CD4-positive, alpha-beta T cell (primary cell): Measurements from ENCODE around the gene ZNF846. TPM values are rescaled to one million over a fixed set of nuclear protein-coding genes. Genes with fewer than 3 reads are reported as not detected.
"Not testable (repeated sequence)": the region's sequence is repeated elsewhere in the genome, so short reads cannot be mapped to it uniquely, and the experiment has no call there.

Experiments used
- ATAC-seq: fragments of 200-7000 bp; cut with Tn5 transposase; one replicate; pipeline ENCODE4 v1.10.0; 2022; ENCODE audit warnings: mild to moderate bottlenecking; ENCODE audit not compliant: poor library complexity
- CTCF ChIA-PET: fragments of 350-600 bp; sonication (Branson Sonifier 250); formaldehyde crosslinking; loops from one replicate; lab custom pipeline; 2021; ENCODE audit warnings: antibody characterized with exemption, inconsistent platforms; lab: Charles Lee
- POLR2A ChIA-PET: fragments of 350-600 bp; sonication (Branson Sonifier 250); formaldehyde crosslinking; loops from one replicate; lab custom pipeline; 2021; ENCODE audit warnings: antibody characterized with exemption, inconsistent platforms; lab: Charles Lee
- DNase-seq, 14 experiments: peaks; one replicate each; pipeline ENCODE4 v3.0.0-alpha.2; 2013 to 2020; ENCODE audit warnings: mixed read lengths in 2 of 14
- H3K27ac ChIP-seq, 2 donors: one replicate each; pipeline versions ENCODE4 v1.5.1 to v1.7.0; 2013; ENCODE audit warnings: low read length in 2 of 2, low read depth in 1 of 2, mild to moderate bottlenecking in 1 of 2
- H3K27me3 ChIP-seq, 2 experiments: 1 replicate in 1 of 2; 2 replicates in 1 of 2; pipeline versions ENCODE4 v1.6.1 to v1.7.0; 2013; ENCODE audit warnings: low read length in 2 of 2, control low read depth in 1 of 2, mild to moderate bottlenecking in 1 of 2, moderate library complexity in 1 of 2; ENCODE audit not compliant: insufficient read depth in 2 of 2, control insufficient read depth in 1 of 2
- H3K36me3 ChIP-seq: one replicate; pipeline ENCODE4 v1.6.1; 2013; ENCODE audit warnings: low read length, control low read depth; ENCODE audit not compliant: insufficient read depth
- H3K4me1 ChIP-seq: one replicate; pipeline ENCODE4 v1.6.1; 2013; ENCODE audit warnings: low read length, control low read depth; ENCODE audit not compliant: insufficient read depth
- H3K4me3 ChIP-seq: one replicate; pipeline ENCODE4 v1.5.1; 2013; ENCODE audit warnings: mild to moderate bottlenecking, low read length, moderate library complexity
- H3K9me3 ChIP-seq, 2 experiments: 1 replicate in 1 of 2; 2 replicates in 1 of 2; pipeline versions ENCODE4 v1.6.1 to v1.7.0; 2013; ENCODE audit warnings: low read length in 2 of 2, mild to moderate bottlenecking in 2 of 2, control low read depth in 1 of 2, moderate library complexity in 1 of 2; ENCODE audit not compliant: control insufficient read depth in 1 of 2, insufficient read depth in 1 of 2
- H3K27ac Mint-ChIP-seq: one replicate; pipeline ENCODE4 v1.8.0; 2020; ENCODE audit warnings: mixed read lengths
- H3K27me3 Mint-ChIP-seq: one replicate; pipeline ENCODE4 v1.8.0; 2021; ENCODE audit warnings: mixed read lengths
- H3K36me3 Mint-ChIP-seq: one replicate; pipeline ENCODE4 v1.8.0; 2021; ENCODE audit warnings: low read depth, mixed read lengths
- H3K4me1 Mint-ChIP-seq: one replicate; pipeline ENCODE4 v1.8.0; 2021; ENCODE audit warnings: low read depth, mixed read lengths
- H3K4me3 Mint-ChIP-seq: one replicate; pipeline ENCODE4 v1.8.0; 2020; ENCODE audit warnings: mild to moderate bottlenecking, mixed read lengths
- H3K9me3 Mint-ChIP-seq: one replicate; pipeline ENCODE4 v1.8.0; 2020; ENCODE audit warnings: mixed read lengths
- intact Hi-C, 2 experiments: fragments of 100-400 bp; cut with DNase I in 1 of 2; cut with micrococcal nuclease in 1 of 2; formaldehyde crosslinking; loops; one replicate each; pipeline versions ENCODE4 v1.15.1 to v1.9.0; 2023 to 2025; cut with DNase I, micrococcal nuclease
- total RNA-seq, 174 experiments: library from RNA in 2 of 174; stranded (reverse) in 2 of 174; gene quantifications; one replicate each; pipeline ENCODE4 v1.2.3 and lab custom pipeline; 2021 to 2026
- TF ChIP-seq, protein P1 (sequence below): fragments of 200-600 bp; IDR thresholded peaks from one replicate; pipeline ENCODE4 v1.8.0; 2022; ENCODE audit warnings: antibody characterized with exemption, mild to moderate bottlenecking

Gene ZNF846
- total RNA-seq, 2 experiments from 2014 or later = 7.9 to 8.5 TPM

DNA sequence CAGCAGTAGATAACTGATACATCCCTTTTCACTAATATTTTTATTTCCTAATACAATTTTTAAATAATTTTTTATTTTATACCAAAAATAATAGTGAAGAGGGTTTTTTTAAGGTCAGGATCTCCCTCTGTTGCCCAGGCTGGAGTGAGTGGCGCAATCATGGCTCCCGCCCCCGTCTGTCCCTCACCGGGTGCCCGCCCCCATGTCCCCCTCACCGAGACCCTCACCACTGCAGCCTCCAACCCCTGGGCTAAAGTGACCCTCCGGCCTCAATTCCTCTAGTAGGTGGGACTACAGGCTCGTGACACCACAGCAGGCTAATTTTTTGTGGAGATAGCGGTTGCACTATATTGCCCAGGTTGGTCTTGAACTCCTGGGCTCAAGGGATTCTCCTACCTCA, 17.8 kb upstream of the ZNF846 start:
- H3K4me3 ChIP-seq = peak overlapping the region; percentile 69
- H3K36me3 Mint-ChIP-seq = peaks cover 6% of the 10 kb centered on the region
- no peaks in the 10 kb centered on the region for H3K36me3 ChIP-seq
- DNase-seq (no peak), ATAC-seq (no peak)
- H3K9me3 Mint-ChIP-seq = no peaks in the 10 kb centered on the region
- peak overlapping the region; percentile 91 for H3K27ac Mint-ChIP-seq
- H3K9me3 ChIP-seq = no peaks in the 10 kb centered on the region
- H3K27me3 ChIP-seq = no peaks in the 10 kb centered on the region
- intact Hi-C loops = no loop called here
- peak overlapping the region; percentile 87 to 92 for H3K27ac ChIP-seq
- peaks cover 35% of the 10 kb centered on the region for H3K4me1 Mint-ChIP-seq
- POLR2A ChIA-PET = no interaction called here
- CTCF ChIA-PET = no interaction called here
- TF ChIP-seq, protein P1, sequence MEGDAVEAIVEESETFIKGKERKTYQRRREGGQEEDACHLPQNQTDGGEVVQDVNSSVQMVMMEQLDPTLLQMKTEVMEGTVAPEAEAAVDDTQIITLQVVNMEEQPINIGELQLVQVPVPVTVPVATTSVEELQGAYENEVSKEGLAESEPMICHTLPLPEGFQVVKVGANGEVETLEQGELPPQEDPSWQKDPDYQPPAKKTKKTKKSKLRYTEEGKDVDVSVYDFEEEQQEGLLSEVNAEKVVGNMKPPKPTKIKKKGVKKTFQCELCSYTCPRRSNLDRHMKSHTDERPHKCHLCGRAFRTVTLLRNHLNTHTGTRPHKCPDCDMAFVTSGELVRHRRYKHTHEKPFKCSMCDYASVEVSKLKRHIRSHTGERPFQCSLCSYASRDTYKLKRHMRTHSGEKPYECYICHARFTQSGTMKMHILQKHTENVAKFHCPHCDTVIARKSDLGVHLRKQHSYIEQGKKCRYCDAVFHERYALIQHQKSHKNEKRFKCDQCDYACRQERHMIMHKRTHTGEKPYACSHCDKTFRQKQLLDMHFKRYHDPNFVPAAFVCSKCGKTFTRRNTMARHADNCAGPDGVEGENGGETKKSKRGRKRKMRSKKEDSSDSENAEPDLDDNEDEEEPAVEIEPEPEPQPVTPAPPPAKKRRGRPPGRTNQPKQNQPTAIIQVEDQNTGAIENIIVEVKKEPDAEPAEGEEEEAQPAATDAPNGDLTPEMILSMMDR = no peak
- H3K4me1 ChIP-seq = peaks cover 25% of the 10 kb centered on the region
- H3K27me3 Mint-ChIP-seq = no peaks in the 10 kb centered on the region
- peak overlapping the region; percentile 94 for H3K4me3 Mint-ChIP-seq

DNA sequence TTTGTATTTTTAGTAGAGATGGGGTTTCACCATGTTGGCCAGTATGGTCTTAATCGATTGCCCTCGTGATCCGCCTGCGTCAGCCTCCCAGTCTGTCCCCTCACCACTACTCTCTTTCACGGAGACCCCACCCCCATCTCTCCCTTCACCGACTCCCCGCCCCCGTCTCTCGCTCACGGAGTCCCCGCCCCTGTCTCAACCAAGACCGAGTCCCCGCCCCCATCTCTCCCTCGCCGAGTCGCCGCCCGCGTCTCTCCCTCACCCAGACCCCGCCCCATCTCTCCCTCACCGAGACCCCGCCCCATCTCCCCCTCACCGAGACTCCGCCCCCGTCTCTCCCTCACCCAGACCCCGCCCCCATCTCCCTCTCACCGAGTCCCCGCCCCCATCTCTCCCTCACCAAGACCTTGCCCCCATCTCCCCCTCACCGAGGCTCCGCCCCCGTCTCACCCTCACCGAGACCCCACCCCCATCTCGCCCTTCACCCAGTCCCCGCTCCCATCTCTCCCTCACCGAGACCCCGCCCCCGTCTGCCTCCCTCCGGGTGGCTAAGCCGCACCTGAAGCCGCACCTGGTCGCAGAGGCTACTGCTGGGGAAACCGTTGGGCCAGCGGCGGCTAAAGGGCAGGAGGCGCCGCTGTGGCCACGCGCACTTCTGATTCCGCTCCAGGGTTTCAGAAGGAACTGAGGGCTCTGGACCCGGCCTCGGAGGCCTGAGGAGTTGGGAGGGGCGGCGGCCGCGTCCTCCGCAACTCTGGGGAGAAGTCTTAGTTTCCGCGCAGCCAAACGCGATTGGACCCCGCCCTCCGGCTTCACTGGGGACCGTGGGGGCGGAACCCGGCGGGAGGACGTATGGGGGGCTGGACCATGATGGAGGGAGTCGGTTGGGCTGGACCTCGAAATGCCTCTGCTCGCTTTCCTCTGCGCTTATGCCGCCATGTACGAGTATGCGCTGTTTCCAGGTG, 17.1 kb upstream of the ZNF846 start:
- ChIA-PET CTCF (interaction anchor here (0.7 kb wide), 1 partner anchor 18 kb away, joined by 4 read pairs; no protein-coding TSS in a partner anchor), POLR2A (interaction anchor here (0.9 to 1.2 kb wide), 2 partner anchors 17 to 18 kb away, joined by 3 to 5 read pairs; partner anchors contain the start of gene ZNF846)
- Mint-ChIP-seq H3K4me1 (peaks cover 31% of the 10 kb centered on the region), H3K9me3 (no peaks in the 10 kb centered on the region), H3K27me3 (no peaks in the 10 kb centered on the region), H3K4me3 (peak overlapping the region; percentile 94), H3K27ac (peak overlapping the region; percentile 91), H3K36me3 (peaks cover 9% of the 10 kb centered on the region)
- Histone ChIP-seq H3K27me3 (no peaks in the 10 kb centered on the region), H3K9me3 (no peaks in the 10 kb centered on the region), H3K36me3 (no peaks in the 10 kb centered on the region), H3K4me1 (peaks cover 19% of the 10 kb centered on the region), H3K4me3 (peak overlapping the region; percentile 69), H3K27ac (peak overlapping the region; percentile 87 to 92)
- DNase-seq (peak; percentile 92 to 99 (median 98)), ATAC-seq (peak; percentile 84)
- intact Hi-C loops = loop anchor here (1.0 to 2.0 kb wide), 3 partner anchors 17 to 34 kb away; partner anchors contain the start of genes ZNF846 (in 2 of the 2) and FBXL12 (in 1 of the 2)
- TF ChIP-seq, protein P1 = no peak

DNA sequence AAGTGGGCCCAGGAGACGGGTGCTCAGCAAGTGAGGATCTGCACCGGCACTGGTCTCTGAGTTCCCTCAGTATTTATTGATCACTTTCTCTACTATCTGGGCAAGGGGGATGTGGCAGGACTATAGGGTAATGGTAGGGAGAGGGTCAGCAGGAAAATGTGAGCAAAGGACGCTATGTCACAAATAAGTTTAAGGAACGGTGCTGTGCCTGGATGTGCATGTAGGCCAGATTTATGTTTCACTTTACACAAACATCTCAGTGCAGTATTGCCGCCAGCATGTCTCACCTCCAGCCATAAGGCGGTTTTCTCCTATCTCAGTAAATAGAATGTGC, 15.6 kb upstream of the ZNF846 start:
- H3K9me3 Mint-ChIP-seq, H3K4me3 ChIP-seq, DNase-seq, H3K27ac ChIP-seq, ATAC-seq, POLR2A ChIA-PET, CTCF ChIA-PET, H3K9me3 ChIP-seq, H3K36me3 ChIP-seq, H3K27me3 ChIP-seq, H3K27me3 Mint-ChIP-seq: not testable (repeated sequence)
- intact Hi-C loops = loop anchor here in 1 of 2 experiments (2.0 kb wide), 1 partner anchor 15 kb away; the partner anchor contains the start of gene ZNF846
- H3K4me1 Mint-ChIP-seq = peaks cover 24% of the 10 kb centered on the region
- peaks cover 19% of the 10 kb centered on the region for H3K4me1 ChIP-seq
- peak overlapping the region; percentile 91 for H3K27ac Mint-ChIP-seq
- H3K36me3 Mint-ChIP-seq = peaks cover 11% of the 10 kb centered on the region
- peak overlapping the region; percentile 94 for H3K4me3 Mint-ChIP-seq
